AG09319 (cell line): Measurements from ENCODE around the gene GOLGA6L2.

Experiments used
- DNase-seq: peaks from one replicate; pipeline ENCODE4 v3.0.0-alpha.2; 2010; ENCODE audit warnings: low read depth; ENCODE audit errors: extremely low read depth
- CTCF ChIP-seq: IDR thresholded peaks from 2 replicates; pipeline ENCODE4 v1.5.1; 2011; ENCODE audit warnings: low read depth, mild to moderate bottlenecking, inconsistent platforms, low read length, moderate library complexity

GOLGA6L2 gene

GRCh38 chr15:23472033-23472432, 25.0 kb upstream of the GOLGA6L2 start:
- no peak for TF ChIP-seq CTCF
- DNase-seq: no peak

GRCh38 chr15:23467110-23467600, 20.1 kb upstream of the GOLGA6L2 start:
- peak; percentile 5 for DNase-seq
- TF ChIP-seq CTCF: peak; percentile 32

- DNase-seq: no peak
- no peak for TF ChIP-seq CTCF
Measured at GRCh38 chr15:23457890-23458289, 10.8 kb upstream of the GOLGA6L2 start.

- DNase-seq: no peak
- no peak for TF ChIP-seq CTCF
Measured at GRCh38 chr15:23446215-23447106, 582 bp downstream of the GOLGA6L2 start.

- TF ChIP-seq CTCF: no peak
- no peak for DNase-seq
Measured at GRCh38 chr15:23444269-23444668, 2.8 kb downstream of the GOLGA6L2 start.

GRCh38 chr15:23441204-23441603, 5.8 kb downstream of the GOLGA6L2 start:
- TF ChIP-seq CTCF: no peak
- no peak for DNase-seq

GRCh38 chr15:23440596-23440995, 6.4 kb downstream of the GOLGA6L2 start:
- no peak for DNase-seq
- no peak for TF ChIP-seq CTCF
